ENCODE measurements around the gene UCN2. TPM values are rescaled to one million over a fixed set of nuclear protein-coding genes. Genes with fewer than 3 reads are reported as not detected.

UCN2 gene
- total and polyA plus RNA-seq, 8 donors, result 0.11 to 0.37 (median 0.20) TPM; not detected in 2

DNA sequence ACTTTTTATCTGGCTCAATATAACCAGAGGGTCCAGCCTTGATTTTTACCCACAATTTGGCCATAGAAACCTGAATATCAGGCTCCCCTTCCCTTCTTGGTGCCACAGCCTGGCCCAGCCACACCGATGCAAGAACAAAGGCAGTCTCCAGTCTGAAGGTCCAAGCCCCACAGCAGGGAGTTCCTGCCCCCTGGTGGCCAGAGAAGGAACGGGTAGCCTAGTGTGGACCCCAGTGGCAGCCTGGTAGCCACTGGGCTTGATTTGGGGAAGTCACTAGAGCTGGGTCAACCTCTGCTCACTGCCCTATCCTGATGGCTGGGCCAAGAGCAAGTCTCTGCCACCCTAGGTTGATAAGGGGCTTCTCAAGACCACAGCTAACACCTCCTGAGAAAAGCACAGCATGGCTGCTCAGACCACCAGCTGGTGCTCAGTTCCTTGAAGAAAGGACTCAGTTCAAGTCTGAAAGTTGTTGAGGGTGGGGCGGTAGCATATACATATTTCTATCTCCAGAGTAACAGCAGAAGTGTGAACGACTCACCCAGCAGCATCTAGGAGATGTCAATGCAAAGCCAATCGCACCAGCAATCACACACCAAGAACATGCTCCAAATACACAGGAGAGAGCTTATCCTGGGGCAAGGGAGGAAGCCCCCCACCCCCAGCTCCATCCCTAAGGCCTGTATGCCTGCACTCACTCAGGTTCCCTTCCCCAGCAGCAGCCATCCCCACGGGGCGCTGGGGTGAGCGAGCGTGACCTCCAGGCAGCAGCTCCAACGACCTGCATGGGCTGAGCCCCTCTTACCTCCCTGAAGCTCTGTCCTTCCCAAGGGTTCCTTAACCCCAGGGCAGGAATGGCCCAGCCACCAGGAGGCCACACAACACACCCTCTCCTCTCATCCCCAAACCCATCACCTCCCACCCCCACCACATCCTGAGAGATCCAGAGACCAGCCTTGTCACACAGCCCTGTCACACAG is 14.6 kb downstream of the UCN2 start:
- H3K4me1 ChIP-seq, result peaks cover 0 to 57% of the 10 kb centered on the region in 2 donors
- ATAC-seq (peak; percentile 96), DNase-seq (peak; percentile 38 to 93 (median 83))
- TF ChIP-seq, protein P1, sequence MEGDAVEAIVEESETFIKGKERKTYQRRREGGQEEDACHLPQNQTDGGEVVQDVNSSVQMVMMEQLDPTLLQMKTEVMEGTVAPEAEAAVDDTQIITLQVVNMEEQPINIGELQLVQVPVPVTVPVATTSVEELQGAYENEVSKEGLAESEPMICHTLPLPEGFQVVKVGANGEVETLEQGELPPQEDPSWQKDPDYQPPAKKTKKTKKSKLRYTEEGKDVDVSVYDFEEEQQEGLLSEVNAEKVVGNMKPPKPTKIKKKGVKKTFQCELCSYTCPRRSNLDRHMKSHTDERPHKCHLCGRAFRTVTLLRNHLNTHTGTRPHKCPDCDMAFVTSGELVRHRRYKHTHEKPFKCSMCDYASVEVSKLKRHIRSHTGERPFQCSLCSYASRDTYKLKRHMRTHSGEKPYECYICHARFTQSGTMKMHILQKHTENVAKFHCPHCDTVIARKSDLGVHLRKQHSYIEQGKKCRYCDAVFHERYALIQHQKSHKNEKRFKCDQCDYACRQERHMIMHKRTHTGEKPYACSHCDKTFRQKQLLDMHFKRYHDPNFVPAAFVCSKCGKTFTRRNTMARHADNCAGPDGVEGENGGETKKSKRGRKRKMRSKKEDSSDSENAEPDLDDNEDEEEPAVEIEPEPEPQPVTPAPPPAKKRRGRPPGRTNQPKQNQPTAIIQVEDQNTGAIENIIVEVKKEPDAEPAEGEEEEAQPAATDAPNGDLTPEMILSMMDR (IDR thresholded peaks at IDR 0.05), result peak; percentile 90 to 99
- H3K4me3 ChIP-seq, result no peak overlapping the region
- peaks cover 0 to 34% of the 10 kb centered on the region in 2 donors for H3K36me3 ChIP-seq
- H3K9me3 ChIP-seq, result no peaks in the 10 kb centered on the region
- intact Hi-C loops (cut with DNase I), result loop anchor here in 1 of 2 donors (10.0 kb wide), 1 partner anchor 84 kb away; a partner anchor contains a TSS
- no peaks in the 10 kb centered on the region for H3K27me3 ChIP-seq
- peak overlapping the region in 1 of 2 donors; percentile 23 for H3K27ac ChIP-seq

DNA sequence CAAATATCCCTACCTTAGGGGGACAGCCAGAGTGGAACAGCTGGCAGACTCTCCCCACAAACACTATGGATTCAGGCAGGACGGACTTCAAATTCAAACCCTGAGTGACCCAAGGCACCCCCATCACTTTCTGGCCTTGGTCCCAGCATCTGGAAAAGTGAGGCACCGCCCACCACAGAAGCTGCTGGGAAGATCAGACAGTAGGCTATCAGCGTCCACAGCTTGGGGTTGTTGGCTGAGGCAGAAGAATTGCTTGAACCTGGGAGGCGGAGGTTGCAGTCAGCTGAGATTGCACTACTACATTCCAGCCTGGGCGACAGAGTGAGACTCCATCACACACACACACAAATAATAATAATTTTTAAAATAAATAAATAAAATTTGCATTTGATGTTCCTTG is 15.5 kb downstream of the UCN2 start:
- H3K27me3 ChIP-seq, result no peaks in the 10 kb centered on the region
- H3K36me3 ChIP-seq, result peaks cover 0 to 36% of the 10 kb centered on the region in 2 donors
- no peak overlapping the region for H3K27ac ChIP-seq
- TF ChIP-seq, protein P1 (IDR thresholded peaks at IDR 0.05), result no peak
- peaks cover 0 to 57% of the 10 kb centered on the region in 2 donors for H3K4me1 ChIP-seq
- intact Hi-C loops (cut with DNase I), result loop anchor here in 1 of 2 donors (10.0 kb wide), 1 partner anchor 83 kb away; a partner anchor contains a TSS
- H3K9me3 ChIP-seq, result no peaks in the 10 kb centered on the region
- H3K4me3 ChIP-seq, result no peak overlapping the region
- ATAC-seq (no peak), DNase-seq (peak in 1 of 4 donors; percentile 6)

DNA sequence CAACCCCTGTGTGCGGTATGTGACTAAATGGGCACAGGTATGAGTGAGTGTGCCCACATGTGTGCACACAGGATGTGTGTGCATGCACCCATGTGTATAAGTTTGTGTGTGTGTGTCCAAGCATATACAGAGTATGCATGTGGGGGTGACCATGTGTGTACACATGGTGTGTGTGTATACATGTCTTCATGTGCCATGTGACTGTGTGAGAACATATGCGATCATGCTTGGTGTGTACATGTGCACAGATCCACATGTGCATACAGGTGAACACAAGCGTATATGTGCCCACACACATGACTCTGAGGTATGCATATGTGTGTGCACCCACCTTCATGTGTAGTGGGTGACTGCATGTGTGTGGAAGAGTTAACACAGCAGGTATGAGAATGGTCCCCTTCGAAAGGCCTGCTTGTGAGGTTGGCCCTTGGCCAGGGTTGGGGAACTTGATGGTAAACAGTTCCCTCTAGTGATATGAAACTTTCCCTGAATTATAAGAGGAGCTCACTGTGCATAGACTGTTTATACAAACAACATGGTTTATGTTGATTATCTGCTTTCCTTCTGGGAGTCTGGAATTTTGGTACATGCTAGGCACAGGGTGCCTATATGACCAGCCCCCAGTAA is 17.3 kb downstream of the UCN2 start:
- no peaks in the 10 kb centered on the region for H3K9me3 ChIP-seq
- peaks cover 0 to 44% of the 10 kb centered on the region in 2 donors for H3K4me1 ChIP-seq
- H3K27ac ChIP-seq, result no peak overlapping the region
- ATAC-seq (no peak), DNase-seq (peak in 1 of 4 donors; percentile 27)
- TF ChIP-seq, protein P1 (IDR thresholded peaks at IDR 0.05), result no peak
- no peaks in the 10 kb centered on the region for H3K27me3 ChIP-seq
- peaks cover 0 to 46% of the 10 kb centered on the region in 2 donors for H3K36me3 ChIP-seq
- H3K4me3 ChIP-seq, result no peak overlapping the region
- intact Hi-C loops (cut with DNase I), result loop anchor here in 1 of 2 donors (10.0 kb wide), 1 partner anchor 82 kb away; a partner anchor contains a TSS

DNA sequence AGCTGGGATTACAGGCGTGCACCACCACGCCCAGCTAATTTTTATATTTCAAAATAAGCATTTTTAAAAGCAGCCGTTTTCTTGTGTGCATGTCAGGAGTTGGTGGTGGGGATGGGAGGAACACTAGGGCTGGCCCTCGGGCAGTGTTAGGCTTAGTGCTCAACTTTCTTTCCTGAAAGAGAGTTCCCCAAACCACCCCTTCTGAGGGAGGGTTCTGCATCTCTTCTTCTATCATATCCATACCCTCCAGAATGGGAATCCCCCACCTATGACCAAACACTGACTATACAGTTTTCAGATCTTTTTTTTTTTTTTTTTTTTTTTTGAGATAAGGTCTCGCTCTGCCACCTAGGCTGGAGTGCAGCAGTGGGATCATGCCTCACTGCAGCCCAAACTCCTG is 19.4 kb downstream of the UCN2 start:
- H3K4me3 ChIP-seq, result no peak overlapping the region
- peaks cover 0 to 29% of the 10 kb centered on the region in 2 donors for H3K4me1 ChIP-seq
- H3K9me3 ChIP-seq, result no peaks in the 10 kb centered on the region
- TF ChIP-seq, protein P1 (IDR thresholded peaks at IDR 0.05), result no peak
- ATAC-seq (no peak), DNase-seq (no peak)
- H3K36me3 ChIP-seq, result peaks cover 0 to 64% of the 10 kb centered on the region in 2 donors
- H3K27ac ChIP-seq, result no peak overlapping the region
- intact Hi-C loops (cut with DNase I), result loop anchor here in 1 of 2 donors (10.0 kb wide), 1 partner anchor 79 kb away; a partner anchor contains a TSS
- no peaks in the 10 kb centered on the region for H3K27me3 ChIP-seq
